GM23248 (cell line): ENCODE data around the gene RPIA.

Source experiments
- EZH2 ChIP-seq: fragments of 200-600 bp; sonication (generic); IDR thresholded peaks from 2 replicates; pipeline ENCODE4 v1.6.1; 2018; ENCODE audit warnings: antibody characterized with exemption, mild to moderate bottlenecking; ENCODE audit not compliant: insufficient read depth, poor library complexity, severe bottlenecking
- EZH2phosphoT487 ChIP-seq: fragments of 200-600 bp; sonication (generic); IDR thresholded peaks from 2 replicates; pipeline ENCODE4 v1.6.1; 2018; ENCODE audit warnings: antibody characterized with exemption, moderate library complexity, mild to moderate bottlenecking, low read depth; ENCODE audit not compliant: insufficient read depth

DNA sequence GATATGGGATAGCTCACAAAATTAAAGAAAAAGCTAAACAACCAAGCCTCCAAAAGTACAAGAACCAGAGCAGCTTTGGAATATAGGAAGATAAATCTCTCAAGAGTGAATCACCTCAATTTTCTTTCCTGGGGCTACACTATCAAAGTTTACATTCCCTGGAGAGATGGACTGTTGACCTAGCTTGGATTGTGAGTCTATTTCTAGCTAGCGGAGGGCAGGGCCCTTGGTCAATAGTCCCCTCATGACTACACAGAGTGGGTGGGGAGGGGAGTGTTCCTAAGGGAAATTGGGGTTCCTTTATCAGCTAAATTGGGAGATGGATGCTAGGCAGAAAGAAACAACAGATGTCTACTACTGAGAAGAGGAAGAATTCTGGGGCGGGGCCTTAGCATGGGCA is 34.3 kb upstream of the RPIA start:
- TF ChIP-seq EZH2 (no peak), EZH2phosphoT487 (no peak)
